ENCODE results near the gene IL1B. TPM values are rescaled to one million over a fixed set of nuclear protein-coding genes. Genes with fewer than 3 reads are reported as not detected.

IL1B gene
- total RNA-seq, 2 experiments from 2014 or later: 0.48 TPM; not detected in 1

Other genes with a start within 250 kb of the IL1B start
- gene SLC20A1, start 190.8 kb downstream of the IL1B start, total RNA-seq: 100 to 1,000 TPM; 152 to 158 TPM
- gene NT5DC4, start 115.8 kb downstream of the IL1B start, total RNA-seq: not detected
- gene CKAP2L, start 72.2 kb downstream of the IL1B start, total RNA-seq: 10 to 100 TPM; 63.3 to 66.3 TPM
- gene IL1A, start 52.3 kb downstream of the IL1B start, total RNA-seq: 1 to 10 TPM; 4.8 to 5.4 TPM
- gene IL37, start 74.4 kb upstream of the IL1B start, total RNA-seq: under 1 TPM; 0.33 to 0.48 TPM
- not detected for gene IL36G, start 141.2 kb upstream of the IL1B start, total RNA-seq
- gene IL36A, start 168.7 kb upstream of the IL1B start, total RNA-seq: not detected
- gene IL36B, start 216.1 kb upstream of the IL1B start, total RNA-seq: not detected
- gene IL36RN, start 222.4 kb upstream of the IL1B start, total RNA-seq: not detected
- gene IL1F10, start 231.2 kb upstream of the IL1B start, total RNA-seq: not detected